Smooth muscle cell (in vitro differentiated cells): Measurements from ENCODE around the gene OSBP2. TPM values are rescaled to one million over a fixed set of nuclear protein-coding genes. Genes with fewer than 3 reads are reported as not detected.

Source experiments
- DNase-seq: peaks from one replicate; lab custom pipeline; 2025; ENCODE audit not compliant: unreplicated experiment; lab: John Stamatoyannopoulos, UW
- H2AFZ ChIP-seq: fragments of 200-600 bp; sonication (generic); 2 replicates; pipeline ENCODE4 v1.6.0; 2016; ENCODE audit warnings: antibody characterized with exemption, low read depth, mild to moderate bottlenecking
- H3F3A ChIP-seq: fragments of 200-600 bp; sonication (generic); 2 replicates; pipeline ENCODE4 v1.6.0; 2017; ENCODE audit warnings: antibody characterized with exemption, low read depth
- H3K27ac ChIP-seq: fragments of 200-600 bp; sonication (generic); 2 replicates; pipeline ENCODE4 v1.5.1; 2016; ENCODE audit warnings: low read depth, mild to moderate bottlenecking
- H3K27me3 ChIP-seq: fragments of 200-600 bp; sonication (generic); 2 replicates; pipeline ENCODE4 v1.6.1; 2016; ENCODE audit warnings: low read depth, mild to moderate bottlenecking
- H3K36me3 ChIP-seq: fragments of 200-600 bp; sonication (generic); 2 replicates; pipeline ENCODE4 v1.5.1; 2016; ENCODE audit warnings: low read depth
- H3K4me1 ChIP-seq: fragments of 200-600 bp; sonication (generic); 2 replicates; pipeline ENCODE4 v1.5.1; 2016; ENCODE audit warnings: low read depth
- H3K4me2 ChIP-seq: fragments of 200-600 bp; sonication (generic); 2 replicates; pipeline ENCODE4 v1.6.0; 2016; ENCODE audit warnings: mild to moderate bottlenecking
- H3K4me3 ChIP-seq: fragments of 200-600 bp; sonication (generic); 2 replicates; pipeline ENCODE4 v1.5.1; 2016; ENCODE audit warnings: mild to moderate bottlenecking
- H3K79me2 ChIP-seq: fragments of 200-600 bp; sonication (generic); 2 replicates; pipeline ENCODE4 v1.6.0; 2016; ENCODE audit warnings: low read depth, mild to moderate bottlenecking
- H3K9ac ChIP-seq: fragments of 200-600 bp; sonication (generic); 2 replicates; pipeline ENCODE4 v1.6.0; 2016; ENCODE audit warnings: low read depth
- H3K9me3 ChIP-seq: fragments of 200-600 bp; sonication (generic); replicated peaks from 2 replicates; pipeline ENCODE4 v1.5.1; 2016; ENCODE audit warnings: low read depth
- H4K20me1 ChIP-seq: fragments of 200-600 bp; sonication (generic); 2 replicates; pipeline ENCODE4 v1.6.0; 2016; ENCODE audit warnings: low read depth
- WGBS: methylation state at CpG from one replicate; pipeline ENCODE4 v1.1.7; 2016; ENCODE audit warnings: low lambda C conversion rate; 5-methylcytosine and 5-hydroxymethylcytosine counted together
- polyA plus RNA-seq: library from polyadenylated mRNA; unstranded; fragments of >200 nt; fragmentation: Nextera tagmentation; extraction: Ambion mirVana; gene quantifications from 2 replicates; pipeline ENCODE4 v1.2.1, GENCODE V29; 2016
- total RNA-seq: library from RNA; depleted of rRNA; stranded (reverse); fragments of >200 nt; gene quantifications from 2 replicates; pipeline ENCODE4 v1.2.3, GENCODE V29; 2014
- TF ChIP-seq, protein P1 (sequence below): fragments of 200-600 bp; sonication (generic); IDR thresholded peaks from 2 replicates; pipeline ENCODE4 v1.5.1; 2017; ENCODE audit warnings: borderline replicate concordance, mild to moderate bottlenecking, antibody characterized with exemption; ENCODE audit not compliant: insufficient read depth, poor library complexity, severe bottlenecking

Gene OSBP2
- total and polyA plus RNA-seq, 2 experiments from 2014 or later = 4.6 to 4.9 TPM

DNA sequence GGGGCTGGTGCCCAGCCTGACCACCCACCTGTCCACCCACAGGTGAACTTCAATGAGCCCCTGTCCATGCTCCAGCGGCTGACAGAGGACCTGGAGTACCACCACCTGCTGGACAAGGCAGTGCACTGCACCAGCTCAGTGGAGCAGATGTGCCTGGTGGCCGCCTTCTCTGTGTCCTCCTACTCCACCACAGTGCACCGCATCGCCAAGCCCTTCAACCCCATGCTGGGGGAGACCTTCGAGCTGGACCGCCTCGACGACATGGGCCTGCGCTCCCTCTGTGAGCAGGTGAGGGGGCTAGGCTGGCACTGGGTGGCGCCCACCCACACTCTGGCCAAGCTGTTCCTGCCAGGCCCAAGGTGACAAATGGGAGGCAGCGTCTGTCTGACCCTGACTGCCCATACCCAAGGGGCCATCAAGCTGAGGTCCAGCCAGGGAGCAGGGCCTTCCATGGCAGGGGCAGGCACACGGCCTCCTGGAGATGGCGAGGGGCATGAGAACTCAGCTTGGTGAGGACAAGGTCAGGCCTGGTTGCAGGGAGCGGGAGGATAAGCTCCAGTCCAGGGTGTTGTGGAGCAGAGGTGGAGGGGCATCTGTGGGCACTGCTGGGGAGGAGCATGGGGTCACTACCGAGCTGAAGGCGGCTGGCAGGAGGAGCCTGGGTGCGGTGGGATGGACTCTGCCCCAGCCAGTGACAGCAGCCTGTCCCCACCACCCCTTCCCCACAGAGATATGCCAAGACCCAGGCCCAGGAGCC, 196.2 kb downstream of the OSBP2 start:
- H3F3A ChIP-seq = no peaks in the 10 kb centered on the region
- H3K36me3 ChIP-seq = no peaks in the 10 kb centered on the region
- WGBS = 88% methylated on average over 17 of the region's 17 CpGs
- no peak for DNase-seq
- no peak overlapping the region for H3K4me3 ChIP-seq
- no peaks in the 10 kb centered on the region for H3K79me2 ChIP-seq
- no peaks in the 10 kb centered on the region for H3K4me1 ChIP-seq
- H4K20me1 ChIP-seq = no peaks in the 10 kb centered on the region
- TF ChIP-seq, protein P1, sequence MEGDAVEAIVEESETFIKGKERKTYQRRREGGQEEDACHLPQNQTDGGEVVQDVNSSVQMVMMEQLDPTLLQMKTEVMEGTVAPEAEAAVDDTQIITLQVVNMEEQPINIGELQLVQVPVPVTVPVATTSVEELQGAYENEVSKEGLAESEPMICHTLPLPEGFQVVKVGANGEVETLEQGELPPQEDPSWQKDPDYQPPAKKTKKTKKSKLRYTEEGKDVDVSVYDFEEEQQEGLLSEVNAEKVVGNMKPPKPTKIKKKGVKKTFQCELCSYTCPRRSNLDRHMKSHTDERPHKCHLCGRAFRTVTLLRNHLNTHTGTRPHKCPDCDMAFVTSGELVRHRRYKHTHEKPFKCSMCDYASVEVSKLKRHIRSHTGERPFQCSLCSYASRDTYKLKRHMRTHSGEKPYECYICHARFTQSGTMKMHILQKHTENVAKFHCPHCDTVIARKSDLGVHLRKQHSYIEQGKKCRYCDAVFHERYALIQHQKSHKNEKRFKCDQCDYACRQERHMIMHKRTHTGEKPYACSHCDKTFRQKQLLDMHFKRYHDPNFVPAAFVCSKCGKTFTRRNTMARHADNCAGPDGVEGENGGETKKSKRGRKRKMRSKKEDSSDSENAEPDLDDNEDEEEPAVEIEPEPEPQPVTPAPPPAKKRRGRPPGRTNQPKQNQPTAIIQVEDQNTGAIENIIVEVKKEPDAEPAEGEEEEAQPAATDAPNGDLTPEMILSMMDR = peak; percentile 61
- H3K9ac ChIP-seq = no peak overlapping the region
- no peak overlapping the region for H2AFZ ChIP-seq
- H3K27ac ChIP-seq = no peak overlapping the region
- no peaks in the 10 kb centered on the region for H3K9me3 ChIP-seq
- H3K4me2 ChIP-seq = no peak overlapping the region
- no peaks in the 10 kb centered on the region for H3K27me3 ChIP-seq

DNA sequence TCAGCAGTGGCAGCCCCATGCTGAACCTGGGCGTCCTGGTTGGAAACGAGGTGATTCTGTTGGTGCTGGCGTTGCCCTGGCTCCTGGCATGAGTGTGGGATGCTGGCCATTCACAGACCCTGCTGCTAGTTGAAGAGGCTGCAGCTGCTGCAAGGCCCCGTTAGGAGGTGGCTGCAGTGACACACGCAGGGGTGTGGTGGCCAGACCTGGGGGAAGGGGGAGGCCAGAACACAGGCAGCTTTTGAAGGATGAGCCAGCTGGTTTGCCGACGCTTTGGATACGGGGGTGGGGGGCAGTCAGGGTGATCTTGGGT, 196.7 kb downstream of the OSBP2 start:
- Histone ChIP-seq H3K4me3 (no peak overlapping the region), H4K20me1 (no peaks in the 10 kb centered on the region), H3K27ac (no peak overlapping the region), H3K4me1 (no peaks in the 10 kb centered on the region), H2AFZ (no peak overlapping the region), H3K9me3 (no peaks in the 10 kb centered on the region), H3K4me2 (no peak overlapping the region), H3K36me3 (no peaks in the 10 kb centered on the region), H3K9ac (no peak overlapping the region), H3K27me3 (no peaks in the 10 kb centered on the region), H3F3A (no peaks in the 10 kb centered on the region), H3K79me2 (no peaks in the 10 kb centered on the region)
- TF ChIP-seq, protein P1 = no peak
- WGBS = 83% methylated on average over 8 of the region's 8 CpGs
- DNase-seq = no peak

DNA sequence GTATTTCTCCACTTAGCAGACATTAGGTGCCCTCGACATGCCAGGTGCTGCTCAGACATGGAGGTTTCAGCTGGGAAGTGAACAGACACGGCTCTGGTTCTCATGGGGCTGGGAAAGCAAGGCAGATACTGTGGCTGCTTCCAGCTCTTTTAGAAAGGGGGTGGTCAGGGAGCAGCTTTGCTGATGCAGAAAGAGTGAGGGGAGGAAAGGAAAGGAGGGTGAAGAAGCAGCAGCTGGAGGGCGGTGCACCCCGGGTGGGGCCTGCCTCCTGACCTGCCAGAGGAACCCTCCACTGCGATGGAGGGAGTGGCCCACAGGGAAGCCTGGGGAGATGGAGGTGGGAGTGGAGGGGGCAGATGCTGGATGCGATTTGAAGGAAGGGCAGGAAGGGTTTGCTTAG, 197.1 kb downstream of the OSBP2 start:
- Histone ChIP-seq H3K4me2 (no peak overlapping the region), H3K36me3 (no peaks in the 10 kb centered on the region), H3F3A (no peaks in the 10 kb centered on the region), H3K4me1 (no peaks in the 10 kb centered on the region), H3K4me3 (no peak overlapping the region), H3K9me3 (no peaks in the 10 kb centered on the region), H4K20me1 (no peaks in the 10 kb centered on the region), H3K27me3 (no peaks in the 10 kb centered on the region), H3K27ac (no peak overlapping the region), H3K79me2 (no peaks in the 10 kb centered on the region), H2AFZ (no peak overlapping the region), H3K9ac (no peak overlapping the region)
- no peak for DNase-seq
- TF ChIP-seq, protein P1 = no peak
- WGBS = 91% methylated on average over 6 of the region's 6 CpGs

DNA sequence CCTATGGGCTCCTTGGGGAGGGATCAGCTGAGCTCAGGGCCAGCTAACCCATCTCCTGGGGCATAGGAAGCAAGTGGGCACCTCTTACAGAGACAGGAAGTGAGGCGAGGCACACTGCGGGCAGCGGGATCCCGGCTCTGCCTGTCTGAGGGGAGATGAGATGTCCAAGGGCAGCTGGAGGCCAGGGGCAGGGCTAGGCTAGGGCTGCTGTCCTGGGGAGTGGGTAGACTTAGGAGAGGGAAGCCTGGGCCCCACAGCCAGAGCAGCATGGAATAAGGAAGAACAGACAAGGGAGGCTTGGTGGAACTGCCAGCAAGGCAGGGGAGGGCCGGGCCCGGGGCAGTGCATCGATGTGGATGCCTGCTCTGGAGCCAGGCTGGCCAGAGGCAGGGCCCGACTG, 197.6 kb downstream of the OSBP2 start:
- no peaks in the 10 kb centered on the region for H3K36me3 ChIP-seq
- no peak overlapping the region for H3K4me2 ChIP-seq
- H3K9ac ChIP-seq = no peak overlapping the region
- no peak overlapping the region for H3K27ac ChIP-seq
- no peaks in the 10 kb centered on the region for H3K4me1 ChIP-seq
- no peak overlapping the region for H3K4me3 ChIP-seq
- no peak overlapping the region for H2AFZ ChIP-seq
- H4K20me1 ChIP-seq = no peaks in the 10 kb centered on the region
- no peaks in the 10 kb centered on the region for H3F3A ChIP-seq
- TF ChIP-seq, protein P1 = no peak
- no peaks in the 10 kb centered on the region for H3K79me2 ChIP-seq
- H3K27me3 ChIP-seq = no peaks in the 10 kb centered on the region
- 96% methylated on average over 8 of the region's 8 CpGs for WGBS
- DNase-seq = no peak
- H3K9me3 ChIP-seq = no peaks in the 10 kb centered on the region
